Hematopoietic multipotent progenitor cell treated with erythropoietin and hydrocortisone succinate and interleukin-3 and kit ligand, for 8 days (in vitro differentiated cells): ENCODE results near the gene CDKN2C.
"Not testable (repeated sequence)": the region's sequence is repeated elsewhere in the genome, so short reads cannot be mapped to it uniquely, and the experiment has no call there.

Source experiments
- DNase-seq: peaks from one replicate; pipeline ENCODE4 v3.0.0-alpha.2; 2015

The CDKN2C gene

DNA sequence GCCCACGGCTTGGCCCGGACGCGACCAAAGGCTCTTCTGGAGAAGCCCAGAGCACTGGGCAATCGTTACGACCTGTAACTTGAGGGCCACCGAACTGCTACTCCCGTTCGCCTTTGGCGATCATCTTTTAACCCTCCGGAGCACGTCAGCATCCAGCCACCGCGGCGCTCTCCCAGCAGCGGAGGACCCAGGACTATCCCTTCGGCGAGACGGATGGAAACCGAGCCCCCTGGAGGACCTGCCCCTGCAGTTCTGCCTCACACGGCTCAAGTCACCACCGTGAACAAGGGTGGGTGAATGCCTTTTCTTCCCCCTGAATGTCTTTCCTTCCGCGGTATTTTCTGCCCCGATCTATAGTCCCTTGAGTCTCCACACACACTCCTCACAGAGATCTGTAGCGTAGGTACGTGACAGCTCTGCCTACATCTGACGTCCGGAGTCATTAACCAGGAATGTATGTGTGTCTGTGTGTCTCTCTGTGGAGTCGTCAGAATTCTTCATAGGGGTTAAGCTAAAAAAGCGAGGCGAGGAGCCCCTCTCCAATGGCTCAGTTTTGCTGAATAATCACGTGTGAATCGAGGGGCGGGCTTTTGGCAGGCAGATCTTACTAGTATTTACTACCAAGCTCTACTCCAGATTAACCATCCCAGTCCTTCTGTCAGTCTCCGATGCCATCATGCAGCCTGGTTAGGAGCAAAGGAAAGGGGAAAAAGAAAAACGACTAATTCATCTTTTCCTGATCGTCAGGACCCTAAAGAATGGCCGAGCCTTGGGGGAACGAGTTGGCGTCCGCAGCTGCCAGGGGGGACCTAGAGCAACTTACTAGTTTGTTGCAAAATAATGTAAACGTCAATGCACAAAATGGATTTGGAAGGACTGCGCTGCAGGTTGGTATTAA lies at the start of gene CDKN2C:
Gene CDKN2C, plus strand, starts transcription at position 635 of the 898 bp plus-strand sequence. Its CDS starts 124 bp downstream, at position 759.
- DNase-seq = peak; percentile 87

DNA sequence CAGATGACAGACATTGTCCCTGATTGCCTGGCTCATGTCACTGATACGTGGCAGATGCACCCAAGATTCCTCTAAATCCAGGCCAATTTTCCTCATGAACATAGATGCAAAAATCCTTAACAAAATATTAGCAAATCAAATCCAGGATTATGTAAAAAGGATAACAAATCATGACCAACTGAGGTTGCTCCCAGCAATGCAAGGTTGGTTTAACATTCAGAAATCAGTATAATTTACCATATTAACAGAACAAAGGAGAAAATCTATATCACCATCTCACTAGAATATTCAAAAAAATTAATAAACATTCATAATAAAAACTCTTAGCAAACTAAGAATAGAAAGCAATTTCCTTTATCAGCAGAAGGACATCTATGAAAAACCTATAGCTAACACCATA lies 49.6 kb upstream of the CDKN2C start:
- DNase-seq = no peak

DNA sequence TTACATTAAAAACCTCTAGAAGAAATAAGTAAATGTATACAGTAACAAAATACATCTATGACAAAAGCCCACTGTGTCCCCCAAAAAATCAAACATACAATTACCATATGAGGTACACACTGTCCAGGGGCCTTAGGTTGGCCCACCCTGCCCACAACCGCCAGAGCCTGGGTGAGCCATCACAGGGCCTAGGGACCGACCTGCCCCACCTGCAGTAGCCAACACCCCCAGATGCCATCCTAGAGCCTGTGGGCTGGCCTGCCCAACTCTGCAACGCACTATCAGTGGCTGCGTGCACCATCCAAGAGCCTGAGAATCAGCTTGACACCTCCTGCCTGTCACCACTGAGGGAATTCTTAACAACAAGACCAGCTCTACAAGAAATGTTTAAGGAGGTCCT lies 49.0 kb upstream of the CDKN2C start:
- DNase-seq = no peak

DNA sequence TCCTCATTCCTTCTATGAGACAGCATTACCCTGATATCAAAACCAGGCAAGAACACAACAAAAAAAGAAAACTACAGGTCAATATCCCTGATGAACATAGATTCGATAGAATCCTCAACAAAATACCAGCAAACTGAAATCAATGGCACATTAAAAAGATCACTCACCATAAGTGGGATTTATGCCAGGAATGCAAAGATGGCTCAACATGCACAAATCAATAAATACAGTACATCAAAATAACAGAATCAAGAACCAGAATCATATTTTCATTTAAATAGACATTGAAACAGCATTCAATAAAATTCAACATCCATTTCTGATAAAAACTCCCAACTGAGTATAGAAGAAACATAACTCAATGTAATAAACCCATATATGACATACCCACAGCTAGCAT lies 46.5 kb upstream of the CDKN2C start:
- DNase-seq = no peak

DNA sequence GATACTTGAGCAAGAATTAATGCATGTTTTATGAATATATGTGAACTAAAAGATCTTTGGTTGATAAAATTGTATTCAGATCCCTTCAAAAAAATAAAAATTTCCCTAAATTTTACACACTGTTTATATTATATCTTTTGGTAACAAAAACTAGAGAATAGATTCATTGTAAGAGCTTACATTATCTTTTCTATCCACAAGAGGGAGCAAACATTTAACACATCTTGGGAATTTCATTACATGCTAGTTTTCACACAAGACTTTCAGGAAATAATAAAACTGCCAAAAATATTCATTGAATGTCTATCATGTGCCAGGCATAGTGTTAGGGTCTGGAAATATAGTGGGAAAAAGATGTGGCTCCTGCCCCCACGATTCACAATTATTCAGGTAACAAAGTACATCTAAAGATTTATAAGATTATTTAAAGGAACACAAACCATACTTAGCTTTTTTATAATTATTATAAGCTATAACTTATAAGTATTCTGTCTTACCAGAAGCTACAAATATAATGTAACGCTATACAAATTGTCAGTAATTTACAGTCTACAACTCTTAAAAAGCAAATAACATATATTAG lies 40.6 kb upstream of the CDKN2C start:
- DNase-seq = peak; percentile 59

DNA sequence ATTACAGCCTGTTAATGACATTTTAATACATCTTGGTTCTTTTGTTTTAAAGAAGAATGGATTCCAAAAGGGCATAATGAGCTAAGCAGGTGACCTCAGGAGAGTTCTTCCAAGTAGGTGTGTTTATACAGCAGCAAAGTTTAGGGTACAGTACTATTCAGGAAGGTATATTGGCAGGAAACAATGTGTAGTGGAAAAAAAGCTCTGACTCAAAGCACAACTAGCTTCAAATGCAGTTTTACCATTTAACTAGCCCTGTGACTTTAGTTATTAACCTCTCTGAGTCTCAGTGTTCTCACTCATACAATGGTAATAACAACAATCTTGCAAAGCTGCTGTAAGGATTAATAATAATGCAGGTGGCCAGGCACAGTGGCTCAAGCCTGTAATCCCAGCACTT lies 39.9 kb upstream of the CDKN2C start:
- no peak for DNase-seq

DNA sequence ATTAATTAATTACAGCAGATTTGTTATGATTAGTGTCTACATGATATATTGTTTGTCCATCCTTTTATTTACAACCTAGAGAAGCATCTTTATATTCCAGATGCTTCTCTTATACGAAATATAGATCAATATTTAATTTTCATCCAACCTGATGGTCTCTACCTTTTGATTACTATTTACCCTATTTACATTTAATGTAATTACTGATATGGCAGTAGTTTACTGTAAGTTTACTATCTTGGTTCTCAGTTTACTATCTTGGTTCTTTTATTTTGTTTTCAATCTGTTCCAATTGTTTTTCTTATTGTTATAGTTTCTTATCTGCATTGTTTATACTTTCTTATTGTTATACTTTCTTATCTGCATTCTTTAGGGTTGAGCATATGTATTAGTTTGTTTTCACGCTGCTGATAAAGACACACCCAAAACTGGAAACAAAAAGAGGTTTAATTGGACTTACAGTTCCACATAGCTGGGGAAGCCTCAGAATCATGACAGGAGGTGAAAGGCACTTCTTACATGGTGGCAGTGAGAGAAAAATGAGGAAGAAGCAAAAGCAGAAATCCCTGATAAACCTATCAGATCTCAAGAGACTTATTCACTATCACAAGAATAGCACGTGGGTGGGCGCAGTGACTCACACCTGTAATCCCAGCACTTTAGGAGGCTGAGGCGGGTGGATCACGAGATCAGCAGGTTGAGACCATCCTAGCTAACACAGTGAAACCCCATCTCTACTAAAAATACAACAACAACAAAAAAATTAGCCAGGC lies 38.9 kb upstream of the CDKN2C start:
- peak; percentile 19 for DNase-seq

DNA sequence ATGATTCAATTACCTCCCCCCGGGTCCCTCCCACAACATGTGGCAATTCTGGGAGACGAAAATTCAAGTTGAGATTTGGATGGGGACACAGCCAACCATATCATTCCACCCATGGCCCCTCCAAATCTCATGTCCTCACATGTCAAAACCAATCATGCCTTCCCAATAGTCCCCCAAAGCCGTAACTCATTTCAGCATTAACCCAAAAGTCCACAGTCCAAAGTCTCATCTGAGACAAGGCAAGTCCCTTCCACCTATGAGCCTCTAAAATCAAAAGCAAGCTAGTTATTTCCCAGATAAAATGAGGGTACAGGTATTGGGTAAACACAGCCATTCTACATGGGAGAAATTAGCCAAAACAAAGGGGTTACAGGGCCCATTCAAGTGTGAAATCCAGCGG lies 38.0 kb upstream of the CDKN2C start:
- not testable (repeated sequence) for DNase-seq

DNA sequence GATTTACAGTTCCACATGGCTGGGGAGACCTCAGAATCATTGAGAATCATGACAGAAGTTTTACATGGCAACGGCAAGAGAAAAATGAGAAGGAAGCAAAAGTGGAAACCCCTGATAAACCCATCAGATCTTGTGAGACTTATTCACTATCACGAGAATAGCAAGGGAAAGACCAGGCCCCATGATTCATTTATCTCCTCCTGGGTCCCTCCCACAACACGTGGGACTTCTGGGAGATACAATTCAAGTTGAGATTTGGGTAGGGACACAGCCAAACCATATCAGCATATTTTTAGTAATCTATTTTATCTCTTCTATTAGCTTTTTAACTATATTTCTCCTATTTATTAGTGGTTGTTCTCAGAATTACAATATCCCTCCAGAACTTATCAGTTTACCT lies 36.3 kb upstream of the CDKN2C start:
- DNase-seq = not testable (repeated sequence)

DNA sequence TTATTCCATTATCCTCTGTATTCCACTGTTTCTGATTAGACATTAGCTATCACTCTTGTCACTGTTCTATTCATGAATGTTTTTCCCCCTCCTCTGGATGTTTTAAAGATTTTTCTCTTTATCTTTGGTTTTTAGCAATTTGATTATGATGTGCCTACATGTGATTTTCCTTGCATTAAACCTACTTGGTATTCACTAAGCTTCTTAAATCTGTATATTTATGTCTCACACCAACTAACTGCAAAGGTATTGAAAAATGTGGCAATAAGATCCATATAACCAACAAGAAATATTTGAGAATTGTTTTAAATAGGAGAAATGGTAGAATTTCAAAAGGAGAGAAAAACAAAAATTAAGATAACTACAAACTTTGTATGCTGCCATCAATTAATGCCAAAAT lies 35.2 kb upstream of the CDKN2C start:
- DNase-seq = no peak

DNA sequence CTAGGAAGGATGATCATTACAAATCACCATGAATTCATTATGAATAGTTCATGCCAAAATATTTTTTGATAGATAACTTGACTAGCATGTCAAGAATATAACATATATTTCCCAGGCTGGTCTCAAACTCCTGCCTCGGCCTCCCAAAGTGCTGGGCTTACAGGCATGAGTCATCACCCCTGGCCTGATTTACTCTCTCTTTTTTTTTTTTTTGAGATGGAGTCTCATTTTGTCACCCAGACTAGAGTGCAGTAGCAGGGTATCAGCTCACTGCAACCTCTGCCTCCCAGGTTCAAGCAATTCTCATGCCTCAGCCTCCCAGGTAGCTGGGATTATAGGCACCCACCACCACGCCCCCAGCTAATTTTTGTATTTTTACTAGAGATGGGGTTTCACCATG lies 34.8 kb upstream of the CDKN2C start:
- not testable (repeated sequence) for DNase-seq

DNA sequence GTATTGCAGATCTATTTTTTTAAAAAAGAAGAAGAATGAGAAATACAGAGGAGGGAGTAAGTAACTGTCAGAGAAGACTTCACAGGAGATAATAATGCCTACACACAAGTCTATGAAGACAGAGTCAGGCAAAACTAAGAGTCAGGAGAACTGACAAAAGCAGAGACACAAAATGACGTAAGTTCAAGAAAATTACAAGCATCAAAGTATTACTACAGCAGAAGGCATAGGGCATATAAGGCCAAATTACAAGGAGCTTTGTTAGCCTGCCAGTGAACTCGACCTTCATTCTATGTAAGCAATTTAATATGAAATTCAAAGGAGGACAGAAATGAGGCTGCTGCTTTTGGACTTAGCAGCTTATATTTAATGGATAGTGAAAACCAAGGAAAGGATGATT lies 33.7 kb upstream of the CDKN2C start:
- no peak for DNase-seq

DNA sequence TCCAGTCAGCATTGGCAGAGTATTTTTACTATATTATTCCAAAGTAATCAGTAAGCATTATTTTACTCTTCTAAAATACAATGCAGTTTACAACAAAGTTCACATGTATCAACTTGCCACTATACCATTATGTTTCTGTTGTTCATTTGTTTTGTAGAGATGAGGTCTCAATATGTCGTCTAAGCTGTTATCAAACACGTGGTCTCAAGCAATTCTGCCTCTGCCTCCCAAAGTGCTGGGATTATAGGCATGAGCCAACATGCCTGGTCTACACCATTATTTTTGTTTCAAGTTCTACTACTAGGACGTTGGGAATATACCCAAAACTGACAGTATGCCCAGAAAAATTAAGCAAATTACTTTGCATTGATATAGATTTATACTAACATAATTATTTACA lies 29.8 kb upstream of the CDKN2C start:
- no peak for DNase-seq

DNA sequence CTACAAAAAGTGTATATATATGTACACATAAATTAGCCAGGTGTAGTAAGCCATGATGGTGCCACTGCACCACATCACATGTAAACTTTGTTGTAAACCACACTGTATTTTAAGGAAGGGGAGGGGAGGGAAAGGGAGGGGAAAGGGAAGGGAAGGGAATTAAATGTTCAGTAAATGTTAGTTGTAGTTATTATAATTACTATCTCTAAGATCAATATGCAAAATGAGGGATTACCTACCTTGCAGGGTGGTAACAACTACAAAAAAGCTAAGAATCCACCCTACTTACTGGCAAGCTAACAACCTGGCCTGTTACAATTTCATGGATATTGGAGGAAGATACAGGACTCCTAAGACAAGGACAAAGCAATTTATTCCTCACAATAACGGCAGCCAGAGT lies 27.7 kb upstream of the CDKN2C start:
- no peak for DNase-seq

DNA sequence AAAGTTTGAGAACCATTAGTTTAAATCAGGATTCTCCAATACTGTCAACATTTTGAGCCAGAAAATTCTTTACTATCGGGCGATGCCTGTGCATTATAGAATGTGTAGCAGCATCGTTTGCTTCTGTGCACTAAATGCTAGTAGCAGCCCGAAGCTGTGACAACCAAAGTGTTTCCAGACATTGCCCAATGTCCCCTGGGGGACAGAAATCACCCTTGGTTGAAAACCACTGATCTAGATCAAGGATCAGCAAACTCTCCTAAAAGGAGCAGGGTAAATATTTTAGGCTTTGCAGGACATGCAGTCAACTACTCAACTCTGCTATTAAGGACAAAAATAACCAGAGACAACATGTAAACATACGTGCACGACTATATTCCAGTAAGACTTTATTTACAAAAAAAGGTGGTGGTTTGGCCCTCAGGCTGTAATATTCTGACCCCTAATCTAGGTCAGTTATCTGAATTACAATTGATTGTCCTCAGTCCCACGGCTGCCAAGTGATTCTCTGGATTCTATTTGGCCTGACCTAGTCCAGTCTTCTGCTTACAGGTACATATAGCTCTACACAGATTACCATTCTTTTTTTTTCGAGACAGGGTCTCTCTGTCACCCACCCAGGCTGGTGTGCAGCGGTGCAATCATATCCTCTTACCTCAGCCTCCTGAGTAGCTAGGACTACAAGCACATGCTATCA lies 20.6 kb upstream of the CDKN2C start:
- no peak for DNase-seq

DNA sequence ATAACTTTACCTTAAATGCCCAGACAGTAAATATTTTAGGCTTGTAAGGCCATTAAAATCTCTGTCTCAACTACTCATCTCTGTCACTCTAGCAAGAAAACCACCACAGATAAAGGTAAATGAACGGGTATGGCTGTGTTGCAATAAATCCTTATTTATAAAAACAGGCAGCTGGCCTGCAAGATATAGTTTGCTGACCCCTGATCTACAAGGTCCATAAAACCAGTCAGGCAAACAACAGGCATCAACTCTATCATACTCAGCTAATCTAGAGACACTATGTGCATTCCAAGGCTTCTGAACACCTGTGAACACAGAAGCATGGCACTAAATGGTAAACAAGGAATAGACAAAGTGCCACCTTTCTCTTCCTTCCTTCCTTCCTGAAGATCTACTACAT lies 19.6 kb upstream of the CDKN2C start:
- DNase-seq = no peak

DNA sequence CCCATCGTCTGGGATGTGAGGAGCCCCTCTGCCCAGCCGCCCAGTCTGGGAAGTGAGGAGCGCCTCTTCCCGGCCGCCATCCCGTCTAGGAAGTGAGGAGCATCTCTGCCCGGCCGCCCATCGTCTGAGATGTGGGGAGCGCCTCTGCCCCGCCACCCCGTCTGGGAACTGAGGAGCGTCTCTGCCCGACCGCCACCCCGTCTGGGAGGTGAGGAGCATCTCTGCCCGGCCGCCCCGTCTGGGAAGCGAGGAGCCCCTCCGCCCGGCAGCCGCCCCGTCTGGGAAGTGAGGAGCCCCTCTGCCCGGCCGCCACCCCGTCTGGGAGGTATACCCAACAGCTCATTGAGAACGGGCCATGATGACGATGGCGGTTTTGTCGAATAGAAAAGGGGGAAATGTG lies 17.5 kb upstream of the CDKN2C start:
- DNase-seq = not testable (repeated sequence)

DNA sequence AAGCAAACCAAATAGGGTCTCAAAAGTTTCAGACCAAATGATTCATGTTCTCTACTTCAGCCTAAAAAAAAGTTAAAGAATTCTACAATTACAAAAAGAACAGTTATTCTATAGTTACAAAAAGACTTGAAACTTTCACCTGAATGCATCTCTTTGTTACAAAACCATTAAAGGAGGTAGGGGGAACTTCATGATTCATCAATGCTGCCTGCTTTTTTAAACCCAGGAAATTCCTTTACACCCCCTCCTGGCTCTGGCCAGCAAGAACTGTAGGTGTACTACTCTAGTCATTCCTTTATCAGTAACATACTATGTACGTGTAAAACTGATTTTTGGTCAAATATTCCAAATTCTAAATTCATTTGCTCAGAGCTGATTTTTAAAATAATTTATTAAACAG lies 14.9 kb upstream of the CDKN2C start:
- no peak for DNase-seq

DNA sequence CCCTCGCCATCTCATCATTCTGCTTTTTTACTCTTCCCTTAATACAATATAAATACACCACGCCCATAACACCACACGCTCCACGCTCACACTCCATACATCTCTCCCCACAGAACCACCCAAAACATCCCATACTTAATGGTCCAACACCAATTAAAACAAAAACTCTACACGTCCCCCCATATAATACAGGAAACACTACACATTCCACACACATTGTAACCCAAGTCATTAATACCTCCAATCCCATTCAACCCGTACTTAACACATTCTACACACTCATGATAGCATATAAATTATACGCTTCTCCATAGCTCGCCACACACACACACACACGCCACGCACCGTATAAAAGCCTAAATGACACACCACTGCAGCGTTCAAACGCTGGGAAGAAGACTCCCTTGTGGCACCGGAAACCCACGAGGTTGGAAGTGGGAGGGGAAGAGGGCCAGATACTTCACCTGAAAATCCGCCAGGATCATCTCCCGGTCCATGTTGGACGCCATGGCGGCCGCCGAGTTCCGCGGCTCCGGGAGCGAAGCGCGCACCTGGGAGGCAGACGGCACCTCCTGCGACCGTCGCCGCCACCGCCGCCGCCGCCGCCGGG lies 10.6 kb upstream of the CDKN2C start:
- DNase-seq = peak; percentile 50

DNA sequence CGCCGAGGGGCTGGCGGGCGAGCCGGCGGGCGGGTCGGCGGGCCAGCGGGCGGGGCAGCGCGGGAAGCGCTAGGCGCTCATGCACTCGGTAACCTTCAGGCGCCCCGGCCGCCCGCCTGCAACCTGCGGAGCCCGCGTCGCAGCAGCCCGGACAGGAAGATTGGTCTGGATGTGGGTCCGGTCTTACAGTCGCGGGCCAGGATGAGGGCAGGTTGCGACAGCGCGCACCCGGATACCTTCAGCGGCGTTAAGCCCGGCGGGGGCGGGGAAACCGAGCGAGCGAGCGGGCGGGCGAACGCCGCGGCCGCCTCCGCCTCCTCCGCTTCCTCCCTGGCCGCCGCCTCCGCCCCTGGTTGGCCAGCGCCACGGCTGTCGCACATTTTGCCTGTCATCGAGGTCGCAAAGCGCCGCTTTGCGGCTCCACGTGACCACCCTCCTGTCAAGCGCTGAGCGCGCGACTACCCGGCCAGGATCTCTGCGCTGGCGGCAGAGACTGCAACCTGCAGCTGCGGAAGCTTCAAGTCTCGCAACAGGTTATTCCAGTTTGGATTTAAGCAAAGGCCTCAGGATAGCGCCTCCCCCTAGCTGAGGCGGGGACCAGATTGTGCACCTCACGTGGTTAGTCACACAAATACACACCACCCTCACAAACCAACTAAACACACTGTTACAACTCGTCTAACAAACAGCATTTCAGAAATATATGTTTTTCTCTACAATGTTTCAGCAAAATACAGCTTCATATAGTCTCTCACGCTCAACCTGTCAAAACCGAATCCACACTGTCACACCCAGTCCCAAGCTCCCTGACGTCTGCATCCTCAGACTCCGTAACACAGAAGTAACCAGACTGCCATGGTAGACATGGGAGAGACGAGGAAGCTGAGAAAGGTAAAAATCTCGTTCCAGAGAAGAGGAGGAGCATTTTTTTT lies 9.9 kb upstream of the CDKN2C start, which contains the start of gene FAF1:
Gene FAF1, minus strand, starts transcription at position 355 of the 932 bp plus-strand sequence. CDS start 456 bp downstream, outside the sequence.
- DNase-seq = peak; percentile 95

DNA sequence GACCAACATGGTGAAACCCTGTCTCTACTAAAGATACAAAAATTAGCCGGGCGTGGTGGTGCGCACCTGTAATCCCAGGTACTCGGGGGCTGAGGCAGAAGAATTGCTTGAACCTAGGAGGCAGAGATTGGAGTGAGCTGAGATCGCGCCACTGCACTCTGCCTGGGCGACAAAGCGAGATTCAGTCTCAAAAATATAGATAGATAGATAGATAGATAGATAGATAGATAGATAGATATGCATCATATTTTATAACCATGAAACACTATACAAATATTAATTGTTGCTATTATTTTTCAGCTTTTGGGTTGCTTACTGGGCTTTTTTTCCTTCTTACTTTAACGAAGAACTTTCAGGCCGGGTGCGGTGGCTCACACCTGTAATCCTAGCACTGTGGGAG lies 5.2 kb upstream of the CDKN2C start:
- no peak for DNase-seq
